CD4-positive, alpha-beta T cell treated with Interleukin-6 for 4 hours (primary cell): ENCODE data around the gene SS18.
"Not testable (repeated sequence)": the region's sequence is repeated elsewhere in the genome, so short reads cannot be mapped to it uniquely, and the experiment has no call there.

Experiments used
- DNase-seq: peaks from one replicate; pipeline ENCODE4 v3.0.0-alpha.2; 2020; ENCODE audit warnings: mixed read lengths

Gene SS18, protein sequence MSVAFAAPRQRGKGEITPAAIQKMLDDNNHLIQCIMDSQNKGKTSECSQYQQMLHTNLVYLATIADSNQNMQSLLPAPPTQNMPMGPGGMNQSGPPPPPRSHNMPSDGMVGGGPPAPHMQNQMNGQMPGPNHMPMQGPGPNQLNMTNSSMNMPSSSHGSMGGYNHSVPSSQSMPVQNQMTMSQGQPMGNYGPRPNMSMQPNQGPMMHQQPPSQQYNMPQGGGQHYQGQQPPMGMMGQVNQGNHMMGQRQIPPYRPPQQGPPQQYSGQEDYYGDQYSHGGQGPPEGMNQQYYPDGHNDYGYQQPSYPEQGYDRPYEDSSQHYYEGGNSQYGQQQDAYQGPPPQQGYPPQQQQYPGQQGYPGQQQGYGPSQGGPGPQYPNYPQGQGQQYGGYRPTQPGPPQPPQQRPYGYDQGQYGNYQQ

DNA sequence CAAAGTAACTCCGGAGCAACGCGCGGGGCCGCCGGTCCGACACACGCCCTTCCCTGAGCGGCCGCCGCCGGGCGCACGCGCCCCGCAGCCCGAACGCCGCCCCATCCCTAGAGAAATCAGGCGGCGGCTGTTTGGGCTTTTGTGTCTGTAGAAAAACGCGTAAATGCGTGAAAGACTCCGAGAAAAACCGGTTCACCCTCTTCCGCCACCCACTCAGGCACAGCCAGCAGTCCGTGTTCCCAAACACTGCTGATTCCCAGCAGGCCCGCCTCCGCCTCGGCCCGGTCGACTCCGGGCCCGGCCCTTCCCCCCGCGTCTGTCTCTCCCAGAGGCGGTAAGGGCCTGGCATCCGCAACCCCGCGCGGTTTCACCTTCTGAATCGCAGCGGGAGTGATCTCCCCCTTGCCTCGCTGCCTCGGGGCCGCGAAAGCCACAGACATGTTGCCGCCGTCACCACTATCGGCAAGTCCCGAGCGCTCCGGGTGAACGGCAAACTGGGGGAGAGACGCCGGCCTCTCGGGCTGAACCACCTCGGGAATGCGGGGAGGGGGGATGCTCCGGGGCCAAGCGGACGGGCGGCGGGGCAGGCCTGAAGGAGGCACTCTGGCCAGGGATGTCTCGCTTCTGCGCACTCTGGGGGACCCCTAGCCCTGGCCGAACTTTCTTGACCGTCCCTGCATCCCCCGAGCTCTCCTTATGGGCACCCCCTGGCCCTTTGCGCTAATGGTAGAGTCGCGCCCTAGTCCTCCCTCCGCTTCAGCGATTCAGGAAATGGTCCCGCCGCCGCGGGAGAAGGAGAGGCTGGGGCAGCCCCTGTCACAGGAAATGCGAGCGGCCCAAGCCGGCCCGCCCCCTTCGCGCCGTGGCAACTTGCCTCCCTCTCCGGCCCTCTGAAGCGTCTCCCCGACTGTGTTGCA lies at the start of gene SS18:
SS18 (minus strand) TSS at position 484 of the 917 bp plus-strand sequence; CDS start at position 440, 44 bp downstream.
- peak; percentile 93 for DNase-seq

DNA sequence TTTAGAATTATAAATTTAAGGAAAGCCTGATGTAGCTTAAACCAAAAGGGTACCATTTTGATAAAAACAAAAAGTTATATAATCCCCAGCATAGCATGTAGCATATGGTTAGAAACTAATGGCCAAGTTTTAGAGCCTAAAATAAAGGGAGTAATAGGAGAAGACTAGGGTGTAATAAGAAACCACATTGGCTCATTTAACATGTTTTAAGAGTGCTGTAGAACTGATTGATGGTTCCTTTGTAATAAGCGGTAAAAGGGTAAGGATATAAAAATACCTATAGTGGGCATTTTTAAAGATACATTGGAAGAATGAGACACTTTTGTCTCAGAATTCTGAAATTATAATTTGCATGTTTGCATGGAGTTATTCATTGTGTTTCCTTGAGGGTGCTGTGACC lies 45.1 kb upstream of the SS18 start:
- no peak for DNase-seq

DNA sequence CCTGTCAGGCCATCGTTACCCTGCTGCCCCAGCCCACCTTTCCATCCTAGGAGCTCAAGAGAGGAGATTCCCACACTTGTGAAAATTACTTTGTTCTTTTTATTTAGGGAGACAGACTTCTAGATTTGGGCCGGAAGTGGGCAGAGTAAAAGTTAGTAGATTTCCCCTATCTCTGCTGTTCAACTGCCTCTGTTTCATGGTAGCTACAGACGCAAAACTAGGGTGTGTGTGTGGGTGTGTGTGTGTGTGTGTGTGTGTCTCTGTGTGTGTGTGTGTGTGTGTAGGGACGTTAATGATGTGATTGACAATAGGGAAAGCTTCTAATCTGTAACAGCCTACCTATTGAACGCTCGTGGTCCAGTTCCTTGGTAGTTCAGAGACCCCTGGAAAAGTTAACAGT lies 43.7 kb upstream of the SS18 start:
- peak; percentile 8 for DNase-seq

DNA sequence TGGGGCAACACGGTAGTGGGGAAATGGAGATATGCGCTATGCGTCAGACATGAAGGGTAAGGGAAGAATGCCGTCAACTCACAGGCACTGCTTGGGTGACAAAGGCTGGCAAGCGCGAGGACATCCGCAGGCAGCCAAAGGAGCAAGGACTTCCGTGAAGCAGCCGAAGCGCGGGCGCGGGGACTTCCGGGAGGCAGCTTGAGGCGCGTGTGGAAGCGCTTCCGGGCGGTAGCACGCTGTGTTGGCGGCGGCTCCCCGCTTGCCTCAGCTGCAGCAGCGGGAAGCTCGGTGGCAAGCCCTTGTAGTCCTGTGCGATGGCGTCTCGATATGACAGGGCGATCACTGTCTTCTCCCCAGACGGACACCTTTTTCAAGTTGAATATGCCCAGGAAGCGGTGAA lies 43.2 kb upstream of the SS18 start, which contains the start of gene PSMA8:
PSMA8 (plus strand) TSS at position 218 of the 400 bp plus-strand sequence; CDS start at position 315, 97 bp downstream.
- peak; percentile 67 for DNase-seq

DNA sequence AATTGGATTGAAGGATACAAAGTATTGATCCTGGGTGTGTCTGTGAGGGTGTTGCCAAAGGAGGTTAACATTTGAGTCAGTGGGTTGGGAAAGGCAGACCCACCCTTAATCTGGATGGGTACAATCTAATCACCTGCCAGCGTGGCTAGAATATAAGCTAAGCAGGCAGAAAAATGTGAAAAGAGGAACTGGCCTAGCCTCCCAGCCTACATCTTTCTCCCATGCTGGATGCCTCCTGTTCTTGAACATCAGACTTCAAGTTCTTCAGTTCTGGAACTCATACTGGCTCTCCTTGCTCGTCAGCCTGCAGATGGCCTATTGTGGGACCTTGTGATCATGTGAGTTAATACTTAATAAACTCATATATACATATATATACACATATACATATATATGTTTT lies 37.8 kb upstream of the SS18 start:
- not testable (repeated sequence) for DNase-seq

DNA sequence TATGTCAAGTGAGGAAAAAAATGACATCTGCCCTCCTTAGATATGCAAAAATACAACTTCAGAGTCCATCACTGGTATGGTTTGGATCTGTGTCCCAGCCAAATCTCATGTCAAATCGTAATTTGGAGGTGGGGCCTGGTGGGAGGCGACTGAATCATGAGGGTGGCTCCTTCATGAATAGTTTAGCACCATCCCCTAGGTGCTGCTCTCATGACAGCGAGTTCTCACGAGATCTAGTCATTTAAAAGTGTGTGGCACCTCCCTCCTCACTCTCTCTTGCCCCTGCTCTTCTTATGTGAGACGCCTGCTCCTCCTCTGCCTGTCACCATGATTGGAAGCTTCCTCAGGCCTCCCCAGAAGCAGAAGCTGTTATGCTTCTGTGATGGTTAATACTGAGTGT lies 37.4 kb upstream of the SS18 start:
- no peak for DNase-seq

DNA sequence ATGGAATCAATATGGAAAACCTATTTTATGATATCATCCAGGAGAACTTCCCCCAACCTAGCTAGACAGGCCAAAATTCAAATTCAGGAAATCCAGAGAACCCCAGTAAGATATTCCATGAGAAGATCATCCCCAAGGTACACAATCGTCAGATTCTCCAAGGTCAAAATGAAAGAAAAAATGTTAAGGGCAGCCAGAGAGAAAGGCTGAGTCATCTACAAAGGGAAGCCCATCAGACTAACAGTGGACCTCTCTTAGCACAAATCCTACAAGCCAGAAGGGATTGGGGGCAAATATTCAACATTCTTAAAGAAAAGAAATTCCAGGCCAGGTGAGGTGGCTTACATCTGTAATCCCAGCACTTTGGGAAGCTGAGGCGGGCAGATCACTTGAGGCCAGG lies 31.6 kb upstream of the SS18 start:
- not testable (repeated sequence) for DNase-seq

DNA sequence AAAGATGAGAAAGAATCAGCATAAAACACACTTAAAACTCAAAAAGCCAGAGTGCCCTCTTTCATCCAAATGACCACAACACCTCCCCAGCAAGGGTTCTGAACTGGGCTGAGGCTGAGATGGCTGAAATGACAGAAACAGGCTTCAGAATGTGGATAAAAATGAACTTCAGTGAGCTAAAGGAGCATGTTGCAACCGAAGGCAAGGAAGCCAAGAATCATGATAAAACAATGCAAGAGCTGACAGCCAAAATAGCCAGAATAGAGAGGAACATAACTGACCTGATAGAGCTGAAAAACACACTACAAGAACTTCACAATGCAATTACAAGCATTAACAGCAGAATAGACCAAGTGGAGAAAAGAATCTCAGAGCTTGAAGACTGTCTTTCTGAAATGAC lies 31.1 kb upstream of the SS18 start:
- no peak for DNase-seq

DNA sequence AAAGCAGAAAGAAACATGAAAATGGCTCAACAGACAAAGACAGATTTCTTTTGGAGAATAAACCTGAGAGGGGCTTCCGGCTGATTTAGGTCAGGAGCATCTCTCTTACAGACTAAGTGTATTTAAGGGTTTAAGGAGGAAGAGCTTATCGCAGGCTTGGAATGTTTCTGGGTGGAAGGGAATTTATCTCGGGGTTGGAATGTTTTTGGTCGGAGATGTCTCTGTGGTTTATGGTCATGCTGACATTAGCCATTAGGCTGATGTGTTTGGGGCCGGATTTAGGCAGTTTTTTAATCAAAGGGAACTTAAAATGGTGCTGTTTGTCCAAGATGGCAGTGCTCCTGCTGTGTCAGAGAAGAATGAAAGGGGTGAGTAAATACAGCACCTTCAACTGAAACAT lies 28.8 kb upstream of the SS18 start:
- no peak for DNase-seq

DNA sequence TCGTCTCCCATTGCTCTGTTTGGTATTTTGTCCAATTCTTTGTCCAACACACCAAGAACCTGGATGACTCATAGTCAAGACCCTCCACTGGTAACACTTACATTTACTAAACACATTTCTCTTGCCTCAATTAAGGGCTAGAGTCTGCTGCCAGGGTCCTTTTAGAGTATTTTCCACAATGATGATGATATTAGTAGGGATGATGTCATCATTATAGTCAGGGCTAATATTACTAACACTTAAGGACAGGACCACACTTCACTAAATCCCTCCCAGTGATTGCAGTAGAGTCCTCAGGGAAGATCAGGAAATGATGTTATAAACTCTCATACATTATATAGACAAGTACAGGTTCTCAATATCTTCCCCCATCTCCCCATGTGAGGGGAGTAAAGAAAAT lies 13.6 kb upstream of the SS18 start:
- no peak for DNase-seq

DNA sequence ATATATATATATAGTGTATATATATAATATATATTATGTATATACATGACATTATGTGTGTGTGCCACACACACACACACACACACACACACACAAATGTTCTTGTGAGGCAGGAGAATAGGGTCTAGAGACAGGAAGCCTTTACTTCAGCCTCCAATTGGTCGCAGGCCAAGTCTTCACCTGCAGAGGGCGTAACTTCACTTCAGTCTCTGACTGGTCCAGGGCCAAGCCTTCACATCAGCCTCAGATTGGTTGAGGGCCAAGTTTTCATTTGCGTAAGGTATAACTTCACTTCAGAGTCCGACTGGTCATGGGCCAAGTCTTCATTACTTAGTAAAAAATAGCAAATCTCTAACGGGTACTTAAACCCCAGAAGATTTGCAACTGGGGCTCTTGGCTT lies 13.2 kb upstream of the SS18 start:
- peak; percentile 60 for DNase-seq

DNA sequence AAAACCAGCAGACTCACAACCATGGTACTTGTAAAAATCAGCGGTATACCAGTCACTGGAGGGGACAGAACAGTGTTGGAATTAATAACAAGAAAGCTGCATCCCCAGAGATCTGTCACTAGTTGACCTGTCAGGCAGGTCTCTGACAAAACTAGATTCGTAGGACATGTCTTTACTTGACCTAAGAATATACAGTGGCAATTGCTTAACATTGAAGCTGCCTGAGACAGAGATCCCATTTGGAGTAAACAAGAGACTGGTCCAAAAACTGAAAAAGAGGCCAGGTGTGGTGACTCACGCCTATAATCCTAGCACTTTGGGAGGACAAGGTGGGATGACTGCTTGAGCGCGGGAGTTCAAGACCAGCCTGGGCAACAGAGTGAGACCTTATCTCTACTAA lies 7.2 kb upstream of the SS18 start:
- no peak for DNase-seq

DNA sequence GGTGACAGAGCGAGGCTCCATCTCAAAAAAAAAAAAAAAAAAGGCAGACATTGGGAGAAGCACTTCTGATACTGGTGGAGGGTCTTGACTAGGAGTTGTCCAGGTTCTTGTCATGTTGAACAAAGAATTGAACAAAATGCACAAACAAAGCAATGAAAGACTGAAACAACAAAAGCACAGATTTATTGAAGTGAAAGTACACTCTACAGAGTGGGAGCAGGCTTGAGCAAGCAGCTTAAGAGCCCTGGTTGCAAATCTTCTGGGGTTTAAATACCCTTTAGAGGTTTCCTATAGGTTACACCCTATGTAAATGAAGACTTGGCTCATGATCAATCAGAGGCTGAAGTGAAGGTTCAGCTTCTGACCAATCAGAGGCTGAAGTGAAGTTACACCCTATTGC lies 6.4 kb upstream of the SS18 start:
- no peak for DNase-seq

DNA sequence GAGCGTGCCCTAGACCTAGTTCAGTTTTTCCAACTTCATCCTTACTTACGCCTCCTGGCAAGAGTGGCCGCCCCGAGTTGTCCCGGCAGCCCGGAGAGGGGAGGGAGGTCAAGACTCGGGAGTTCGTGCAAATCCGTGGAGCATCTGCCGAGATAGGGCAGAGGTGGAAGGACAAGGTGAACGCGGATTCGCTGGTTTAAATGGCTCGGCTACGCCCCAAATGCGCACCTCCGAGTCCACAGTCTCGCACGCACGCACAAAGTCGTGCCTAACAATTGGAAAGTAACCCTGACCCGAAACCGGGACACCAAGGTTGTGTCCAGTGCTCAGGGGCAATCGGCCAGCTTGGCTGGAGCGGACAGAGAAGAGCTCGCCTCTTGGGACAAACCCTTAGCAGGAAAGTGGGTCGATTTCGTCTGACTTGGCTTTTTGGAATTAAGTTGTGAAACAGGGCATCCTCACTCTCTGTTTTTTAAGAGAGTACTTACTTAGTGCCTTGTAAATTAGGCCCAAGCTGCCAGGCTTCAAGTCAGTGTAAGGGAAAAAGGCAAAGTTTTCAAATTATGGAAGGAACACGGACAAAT lies 726 bp upstream of the SS18 start:
- DNase-seq: no peak

DNA sequence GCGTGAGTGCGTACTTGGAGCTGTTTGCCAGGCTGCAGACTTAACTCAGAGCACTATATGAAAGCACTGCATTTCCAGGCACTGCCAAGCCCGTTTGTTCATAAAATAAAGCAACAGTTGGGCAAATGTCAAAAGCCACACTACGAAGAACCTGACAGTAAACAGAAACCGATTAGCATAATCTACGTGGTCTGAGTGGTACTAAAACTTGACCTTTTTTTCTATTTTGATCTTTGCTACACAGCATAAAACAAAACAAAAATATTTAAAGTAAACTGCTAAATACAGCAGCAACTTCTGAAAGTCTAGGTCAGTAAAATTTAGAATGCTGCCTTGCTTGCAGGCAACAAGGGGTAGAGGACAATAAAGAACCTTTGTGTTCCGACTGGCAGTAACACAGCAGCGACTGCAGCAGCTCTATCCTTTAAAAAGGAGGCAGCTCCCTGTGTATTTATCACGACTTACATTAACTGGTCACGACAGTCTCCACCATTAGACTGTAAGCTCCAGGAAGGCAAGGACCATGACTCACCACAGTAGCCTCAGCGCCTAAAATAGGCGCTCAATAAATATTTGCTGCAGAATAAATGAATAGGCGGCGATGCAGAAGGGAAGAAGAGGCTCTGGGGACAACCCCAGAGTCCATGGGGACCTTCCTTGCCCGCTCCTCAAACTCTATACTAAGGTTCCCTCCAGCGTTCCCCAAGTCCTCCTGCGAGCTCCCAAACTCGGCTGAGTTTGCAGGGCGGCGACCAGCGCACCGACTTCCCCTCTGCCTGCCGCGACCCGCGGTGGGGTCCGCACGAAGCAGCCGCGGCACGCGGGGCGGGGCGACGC lies 902 bp downstream of the SS18 start:
- DNase-seq: peak; percentile 9

DNA sequence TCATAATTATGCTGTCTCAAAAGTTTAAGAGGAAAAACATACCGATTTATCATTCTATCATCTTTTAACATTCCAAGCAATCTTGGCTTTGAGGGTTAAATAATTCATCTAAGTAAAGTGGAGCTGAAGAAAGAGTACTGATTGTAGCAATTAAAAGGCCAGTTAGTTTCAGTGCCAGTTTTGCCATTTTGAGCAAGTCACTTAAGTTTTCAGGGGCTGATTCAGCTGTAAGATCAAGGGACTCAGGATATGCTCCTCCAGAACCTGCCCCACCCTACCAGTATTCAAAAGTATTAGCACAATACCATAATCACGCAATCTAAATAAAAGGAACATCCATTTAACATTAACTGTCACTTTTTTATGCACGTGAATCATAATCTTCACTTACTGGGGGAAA lies 1.9 kb downstream of the SS18 start:
- DNase-seq: no peak

DNA sequence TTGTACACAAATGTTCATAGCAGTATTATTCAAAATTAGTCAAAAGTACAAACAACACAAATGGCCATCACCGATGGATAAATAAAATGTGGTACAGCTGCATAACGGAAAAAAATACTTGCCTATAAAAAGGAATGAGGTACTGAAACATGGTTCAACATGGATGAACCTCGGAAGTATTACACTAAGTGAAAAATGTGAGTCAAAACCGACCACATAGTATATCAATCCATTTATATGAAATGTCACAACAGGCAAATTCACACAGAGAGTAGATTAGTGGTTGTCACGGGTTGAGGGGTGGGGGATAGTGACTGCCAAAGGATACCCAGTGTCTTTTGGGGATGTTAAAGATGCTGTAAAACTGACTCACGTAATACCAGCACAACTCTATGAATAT lies 3.5 kb downstream of the SS18 start:
- no peak for DNase-seq

DNA sequence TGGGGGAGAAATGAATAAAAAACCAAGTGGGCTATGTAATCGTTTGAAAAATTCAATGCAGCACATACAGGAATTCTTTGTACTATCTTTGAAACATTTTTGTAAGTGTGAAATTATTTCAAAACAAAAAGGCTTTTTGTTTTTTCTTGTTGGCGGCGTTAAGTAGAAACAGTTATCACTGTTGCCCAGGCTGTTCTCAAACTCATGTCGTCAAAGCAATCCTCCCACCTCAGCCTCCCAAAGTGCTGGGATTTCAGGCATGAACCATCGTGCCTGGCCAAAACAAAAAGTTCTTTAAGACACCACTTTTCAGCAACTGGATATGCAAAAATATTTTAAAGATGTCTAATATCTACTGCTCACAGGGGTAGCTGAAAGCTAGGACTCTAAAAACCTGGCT lies 5.4 kb downstream of the SS18 start:
- no peak for DNase-seq

DNA sequence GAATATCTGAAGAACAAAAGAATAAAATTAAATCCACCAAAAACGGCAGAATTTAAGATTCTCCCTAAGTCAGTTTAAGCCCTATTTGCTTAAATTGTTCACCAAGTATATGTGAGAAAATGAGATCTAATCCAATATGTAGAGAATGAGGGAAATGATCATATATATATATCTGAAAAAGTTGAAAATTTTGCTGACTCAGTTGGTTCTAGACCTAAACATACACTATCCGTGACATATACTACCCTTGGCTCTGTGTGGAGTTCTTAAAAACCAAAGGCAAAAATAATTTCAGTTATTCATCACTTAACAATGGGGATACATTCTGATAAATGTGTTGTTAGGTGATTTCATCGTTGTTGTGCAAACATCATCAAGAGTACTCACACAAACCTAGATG lies 7.3 kb downstream of the SS18 start:
- DNase-seq: no peak

DNA sequence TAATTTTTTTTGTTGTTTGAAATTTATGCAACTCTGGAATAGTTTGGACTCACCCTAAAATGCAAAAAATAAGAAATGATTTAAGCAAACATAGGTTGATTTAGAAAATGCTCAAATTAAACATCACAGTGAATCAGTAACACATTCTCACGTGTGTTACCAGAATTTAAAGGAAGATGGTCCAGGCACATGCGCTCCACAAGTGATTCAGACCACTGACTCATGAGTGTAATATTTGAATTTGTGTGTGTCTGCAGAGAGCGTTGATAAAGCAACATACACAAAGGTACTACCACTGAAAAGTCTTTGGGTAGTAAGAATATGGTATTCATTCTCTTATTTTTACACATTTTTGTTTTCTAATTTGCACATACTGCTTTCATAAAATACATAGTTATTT lies 7.9 kb downstream of the SS18 start:
- no peak for DNase-seq

DNA sequence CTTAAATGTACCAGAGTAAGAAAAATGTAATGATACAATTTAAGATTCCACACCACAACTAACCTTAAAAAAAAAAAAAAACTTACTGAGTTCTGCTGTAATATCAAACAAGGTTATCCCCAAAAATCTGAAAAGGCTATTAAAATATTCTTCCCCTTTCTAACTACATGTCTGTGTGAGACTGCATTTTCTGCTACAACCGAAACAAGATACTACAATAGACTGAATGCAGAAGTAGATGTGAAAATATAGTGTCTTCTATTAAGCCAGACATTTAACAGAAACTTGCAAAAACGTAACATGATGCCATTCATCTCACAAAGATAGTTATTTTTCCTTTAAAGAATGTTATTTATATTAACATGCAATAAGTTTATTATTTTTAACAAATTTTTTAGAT lies 16.2 kb downstream of the SS18 start:
- no peak for DNase-seq

DNA sequence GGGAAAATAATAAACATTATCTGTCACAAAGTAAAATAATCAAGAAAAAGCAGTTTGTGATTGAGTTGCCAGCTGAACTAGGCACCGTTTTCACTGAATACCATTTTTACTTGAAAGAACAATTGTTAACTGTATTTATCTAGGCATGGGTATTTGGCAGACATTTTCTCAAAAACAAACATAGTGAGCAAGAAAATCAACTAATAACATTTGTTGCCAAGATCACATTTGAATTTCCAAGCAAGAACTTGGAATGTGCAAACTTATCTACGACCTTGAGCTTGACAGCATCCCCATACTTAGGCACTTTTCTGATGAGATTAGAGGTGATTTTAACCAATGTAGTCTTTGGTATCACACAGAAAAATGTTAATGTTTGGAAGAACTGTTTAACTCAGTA lies 16.7 kb downstream of the SS18 start:
- no peak for DNase-seq

DNA sequence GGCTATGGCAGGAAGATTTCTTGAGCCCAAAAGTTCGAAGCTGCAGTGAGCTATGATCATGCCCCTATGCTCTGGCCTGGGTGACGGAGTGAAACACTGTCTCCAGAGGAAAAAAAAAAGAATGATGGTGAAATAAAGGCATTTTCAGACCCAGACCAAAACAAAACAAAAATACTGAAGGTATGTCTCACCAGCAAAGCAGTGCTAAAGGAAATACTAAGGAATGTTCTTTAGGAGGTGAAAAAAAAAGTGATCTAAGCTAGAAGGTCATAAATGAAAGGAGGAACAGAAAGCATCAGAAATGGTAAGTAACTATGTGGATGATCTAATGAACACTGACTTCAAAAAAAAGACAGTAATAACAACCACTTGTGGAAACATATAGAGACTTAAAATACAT lies 18.7 kb downstream of the SS18 start:
- DNase-seq: no peak
